Stimulated activated memory B cell treated with anti-CD40 and anti-IgM and Interleukin-4, amounts not matched to agents 10 μg/mL and 1 μg/mL and 100 μg/mL, for 72 hours (primary cell): ENCODE measurements around the gene OFD1.

Source experiments
- ATAC-seq: fragments of 150-1000 bp; cut with Tn5 transposase; 2 replicates; pipeline ENCODE4 v1.10.0; 2021
- H3K27ac Mint-ChIP-seq: one replicate; pipeline ENCODE4 v1.8.0; 2022; ENCODE audit warnings: mild to moderate bottlenecking, mixed read lengths
- H3K27me3 Mint-ChIP-seq: one replicate; pipeline ENCODE4 v1.8.0; 2022; ENCODE audit warnings: mixed read lengths
- H3K36me3 Mint-ChIP-seq: one replicate; pipeline ENCODE4 v1.8.0; 2022; ENCODE audit warnings: mixed read lengths
- H3K4me1 Mint-ChIP-seq: one replicate; pipeline ENCODE4 v1.8.0; 2022; ENCODE audit warnings: mixed read lengths
- H3K4me3 Mint-ChIP-seq: one replicate; pipeline ENCODE4 v1.8.0; 2022; ENCODE audit warnings: mild to moderate bottlenecking, moderate library complexity, mixed read lengths
- H3K9me3 Mint-ChIP-seq: one replicate; pipeline ENCODE4 v1.8.0; 2022; ENCODE audit warnings: mixed read lengths

OFD1 gene

DNA sequence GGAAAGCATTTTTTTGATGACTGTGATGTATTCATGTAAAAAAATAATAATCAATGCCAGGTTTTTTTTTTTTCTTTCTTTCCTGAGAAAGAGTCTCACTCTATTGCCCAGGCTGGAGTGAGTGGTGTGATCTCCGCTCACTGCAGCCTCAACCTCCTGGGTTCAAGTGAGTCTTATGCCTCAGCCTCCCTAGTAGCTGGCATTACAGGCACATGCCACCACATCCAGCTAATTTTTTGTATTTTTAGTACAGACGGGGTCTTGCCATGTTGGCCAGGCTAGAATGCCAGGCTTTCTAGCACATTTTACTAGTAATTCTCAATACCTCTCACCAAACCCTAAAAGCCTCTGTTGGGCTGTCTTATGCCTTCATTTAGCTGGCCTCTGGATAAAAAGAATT, 56.6 kb downstream of the OFD1 start:
- Mint-ChIP-seq H3K27ac (no peak overlapping the region), H3K9me3 (no peaks in the 10 kb centered on the region), H3K4me3 (no peak overlapping the region), H3K36me3 (no peaks in the 10 kb centered on the region), H3K27me3 (no peaks in the 10 kb centered on the region), H3K4me1 (no peaks in the 10 kb centered on the region)
- no peak for ATAC-seq

DNA sequence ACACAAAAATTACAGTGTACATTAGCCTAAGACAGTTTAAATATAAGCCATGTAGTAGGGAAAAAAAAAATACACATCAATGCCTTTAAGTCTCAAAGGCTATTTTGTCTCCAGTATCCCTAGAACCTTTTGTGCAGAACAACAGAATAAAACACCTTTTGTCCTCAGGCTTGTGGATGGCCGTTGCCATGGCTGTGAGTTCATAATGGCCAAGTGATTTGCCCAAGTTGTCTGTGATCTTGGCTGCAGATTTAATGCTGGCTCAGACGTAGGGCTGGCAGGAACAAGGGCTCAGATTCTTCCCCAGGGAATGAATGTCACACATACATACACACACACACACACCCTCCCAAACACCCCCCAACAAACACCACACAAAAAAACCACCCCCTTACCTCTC, 57.0 kb downstream of the OFD1 start:
- Mint-ChIP-seq H3K4me3 (no peak overlapping the region), H3K27ac (no peak overlapping the region), H3K36me3 (no peaks in the 10 kb centered on the region), H3K27me3 (no peaks in the 10 kb centered on the region), H3K4me1 (no peaks in the 10 kb centered on the region), H3K9me3 (no peaks in the 10 kb centered on the region)
- no peak for ATAC-seq

DNA sequence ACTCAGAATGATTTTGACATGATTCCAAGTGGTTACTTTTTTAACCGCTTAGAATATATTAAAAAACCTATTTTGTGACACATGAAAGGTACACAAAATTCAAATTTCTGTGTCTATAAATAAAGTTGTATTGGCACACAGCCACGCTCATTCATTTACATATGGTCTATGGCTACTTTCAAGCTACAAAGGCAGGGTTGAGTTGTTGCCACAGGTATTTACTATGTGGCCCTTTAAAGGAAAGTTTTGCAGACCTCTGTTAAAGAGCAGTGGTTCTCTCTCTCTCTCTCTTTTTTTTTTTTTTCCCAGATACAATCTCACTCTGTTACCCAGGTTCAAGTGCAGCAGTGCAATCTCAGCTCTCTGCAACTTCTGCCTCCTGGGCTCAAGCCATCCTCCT, 59.3 kb downstream of the OFD1 start:
- H3K4me1 Mint-ChIP-seq = no peaks in the 10 kb centered on the region
- no peak overlapping the region for H3K4me3 Mint-ChIP-seq
- H3K36me3 Mint-ChIP-seq = no peaks in the 10 kb centered on the region
- no peaks in the 10 kb centered on the region for H3K27me3 Mint-ChIP-seq
- H3K9me3 Mint-ChIP-seq = no peaks in the 10 kb centered on the region
- no peak for ATAC-seq
- H3K27ac Mint-ChIP-seq = no peak overlapping the region

DNA sequence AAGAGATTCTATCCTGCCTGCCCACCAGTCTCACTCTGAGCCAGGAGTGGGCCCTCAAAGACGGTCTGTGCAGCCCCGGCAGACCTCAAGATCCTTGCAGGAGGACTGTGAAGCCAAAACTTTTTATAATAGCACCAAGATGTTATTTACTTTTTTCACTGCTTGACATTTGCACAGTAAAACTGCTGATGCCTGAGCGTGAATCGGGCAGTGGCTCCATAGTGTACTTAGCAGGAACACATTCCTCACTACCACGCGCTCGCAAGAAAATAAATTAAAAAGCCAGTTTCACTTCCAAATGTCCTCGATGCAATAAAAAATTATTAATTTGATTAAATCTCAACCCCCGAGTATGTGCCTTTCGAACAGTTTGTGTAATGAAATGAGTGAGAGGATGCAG, 59.9 kb downstream of the OFD1 start:
- Mint-ChIP-seq H3K36me3 (no peaks in the 10 kb centered on the region), H3K27me3 (no peaks in the 10 kb centered on the region), H3K9me3 (no peaks in the 10 kb centered on the region), H3K27ac (no peak overlapping the region), H3K4me1 (no peaks in the 10 kb centered on the region), H3K4me3 (no peak overlapping the region)
- no peak for ATAC-seq

DNA sequence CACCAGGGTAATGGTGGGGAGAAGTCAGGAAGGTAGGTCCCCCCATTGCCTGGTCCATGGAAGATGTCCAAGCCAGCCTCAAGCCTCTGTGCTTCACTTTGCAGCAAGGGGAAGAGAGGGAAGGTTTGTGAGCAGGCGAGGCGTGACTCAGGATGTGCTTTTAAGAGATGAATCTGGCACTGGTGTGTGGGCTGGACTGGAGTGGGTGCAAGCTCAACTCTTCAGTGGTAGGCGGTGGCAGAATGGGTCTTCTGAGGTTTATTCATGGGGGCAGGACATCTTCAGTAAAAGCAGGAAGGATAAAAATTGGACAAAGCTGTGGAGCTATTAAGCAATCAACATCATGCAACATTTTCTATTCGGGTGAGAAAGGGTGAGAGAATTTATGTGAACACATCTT, 63.0 kb downstream of the OFD1 start:
- ATAC-seq = no peak
- no peaks in the 10 kb centered on the region for H3K4me1 Mint-ChIP-seq
- no peaks in the 10 kb centered on the region for H3K27me3 Mint-ChIP-seq
- no peaks in the 10 kb centered on the region for H3K36me3 Mint-ChIP-seq
- H3K9me3 Mint-ChIP-seq = no peaks in the 10 kb centered on the region
- no peak overlapping the region for H3K27ac Mint-ChIP-seq
- H3K4me3 Mint-ChIP-seq = no peak overlapping the region

DNA sequence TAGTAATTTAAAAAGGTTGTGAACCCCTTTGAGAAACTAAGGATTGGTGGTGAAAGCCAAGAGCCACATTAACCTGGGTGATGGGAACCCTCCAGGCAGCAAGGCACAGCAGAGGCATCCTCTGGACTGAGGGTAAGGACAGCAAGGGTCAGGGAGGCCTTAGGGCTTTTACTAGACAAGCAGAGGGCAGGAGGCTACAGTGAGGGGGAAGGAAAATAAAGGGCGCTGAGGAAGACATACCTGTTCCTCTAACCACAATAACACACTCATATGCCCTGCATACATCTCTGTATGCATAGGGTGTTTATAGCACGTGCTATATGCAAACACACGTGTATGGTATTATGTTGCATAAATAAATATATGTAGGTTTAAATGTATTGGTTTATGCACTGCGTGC, 63.6 kb downstream of the OFD1 start:
- no peak for ATAC-seq

DNA sequence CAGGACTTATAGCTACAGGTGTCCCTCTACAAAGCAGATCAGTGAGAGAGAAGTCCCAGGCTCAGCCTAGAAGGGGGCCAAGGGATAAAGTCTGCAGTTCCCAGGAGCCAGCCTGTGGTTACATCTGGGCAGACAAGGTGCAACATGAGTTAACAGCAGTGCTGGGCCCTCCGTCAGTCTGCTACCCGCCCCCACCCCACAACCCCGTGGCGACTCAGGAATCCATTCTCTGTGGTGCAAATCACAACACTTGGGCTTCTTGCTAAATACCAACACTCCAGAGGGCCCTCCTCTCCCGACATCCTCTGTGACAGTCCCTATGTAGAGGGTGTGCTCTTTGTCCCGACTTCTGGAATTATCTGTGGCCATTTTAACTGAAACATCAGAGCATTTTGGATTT, 68.6 kb downstream of the OFD1 start:
- no peak overlapping the region for H3K4me3 Mint-ChIP-seq
- no peak overlapping the region for H3K27ac Mint-ChIP-seq
- H3K9me3 Mint-ChIP-seq = no peaks in the 10 kb centered on the region
- no peaks in the 10 kb centered on the region for H3K36me3 Mint-ChIP-seq
- peaks cover 9% of the 10 kb centered on the region for H3K27me3 Mint-ChIP-seq
- ATAC-seq = no peak
- no peaks in the 10 kb centered on the region for H3K4me1 Mint-ChIP-seq

More for the DNA sequence above, 63.6 kb downstream of the OFD1 start:
- Mint-ChIP-seq H3K36me3 (no peaks in the 10 kb centered on the region), H3K9me3 (no peaks in the 10 kb centered on the region), H3K27ac (no peak overlapping the region), H3K27me3 (no peaks in the 10 kb centered on the region), H3K4me3 (no peak overlapping the region), H3K4me1 (no peaks in the 10 kb centered on the region)

DNA sequence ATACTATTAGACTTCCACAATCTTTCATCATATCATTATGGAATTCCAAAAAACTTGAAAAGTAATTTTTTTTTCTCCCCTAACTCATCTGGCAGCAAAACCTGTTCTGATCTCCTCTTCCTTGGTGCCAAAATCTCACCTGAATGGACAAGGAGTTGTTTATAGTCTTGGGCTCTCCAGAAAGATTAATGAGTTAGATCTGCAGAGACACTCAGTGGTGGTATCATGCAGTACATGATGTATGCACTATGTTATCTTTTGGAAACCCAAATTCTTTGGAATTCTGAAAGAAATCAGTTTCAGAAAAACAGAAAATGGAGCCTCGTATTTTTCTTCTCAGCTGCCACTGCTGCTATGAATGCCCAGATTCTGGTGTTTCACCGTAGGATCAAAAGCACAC, 70.7 kb downstream of the OFD1 start:
- peaks cover 9% of the 10 kb centered on the region for H3K27me3 Mint-ChIP-seq
- no peak overlapping the region for H3K4me3 Mint-ChIP-seq
- no peak for ATAC-seq
- no peaks in the 10 kb centered on the region for H3K4me1 Mint-ChIP-seq
- H3K9me3 Mint-ChIP-seq = no peaks in the 10 kb centered on the region
- no peaks in the 10 kb centered on the region for H3K36me3 Mint-ChIP-seq
- H3K27ac Mint-ChIP-seq = no peak overlapping the region

DNA sequence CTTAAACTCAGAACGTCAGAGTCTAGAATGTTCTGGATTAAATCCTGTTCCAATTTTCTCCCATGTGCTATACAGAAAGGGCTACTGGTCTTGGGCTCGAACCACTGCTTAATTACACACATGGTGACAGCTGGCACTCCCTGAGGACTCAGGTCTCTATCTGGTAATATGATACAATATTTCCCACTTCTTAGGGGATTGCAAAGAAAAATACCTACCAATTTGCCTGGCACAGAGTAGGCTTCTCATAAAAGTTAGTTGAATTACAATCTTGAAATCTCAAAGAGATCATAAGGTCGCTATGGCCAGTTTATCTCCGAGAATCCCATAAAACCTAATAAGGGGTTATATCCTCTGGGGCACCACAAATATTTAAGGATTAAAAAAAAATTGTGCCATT, 73.7 kb downstream of the OFD1 start:
- no peak for ATAC-seq
- Mint-ChIP-seq H3K27me3 (peaks cover 9% of the 10 kb centered on the region), H3K36me3 (no peaks in the 10 kb centered on the region), H3K9me3 (no peaks in the 10 kb centered on the region), H3K4me1 (no peaks in the 10 kb centered on the region), H3K4me3 (no peak overlapping the region), H3K27ac (no peak overlapping the region)

DNA sequence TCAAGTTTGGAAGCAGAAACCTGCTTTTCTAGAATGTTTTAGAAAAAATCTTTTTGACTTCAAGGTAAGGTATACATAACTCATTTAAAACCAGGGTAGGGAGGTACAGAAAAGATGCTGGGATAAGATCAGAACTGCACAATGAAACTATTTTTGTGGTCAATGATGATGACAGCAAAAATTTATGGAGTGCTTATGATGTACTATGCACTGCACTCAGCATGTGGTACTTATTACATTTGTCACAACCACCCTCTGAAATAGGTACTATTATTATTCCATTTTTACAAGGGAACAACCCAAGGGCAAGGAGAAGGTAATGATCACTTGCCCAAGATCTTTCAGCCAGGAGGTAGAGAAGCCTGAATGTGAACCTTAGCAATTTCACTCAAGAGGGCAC, 74.3 kb downstream of the OFD1 start:
- Mint-ChIP-seq H3K4me1 (no peaks in the 10 kb centered on the region), H3K4me3 (no peak overlapping the region), H3K36me3 (no peaks in the 10 kb centered on the region), H3K9me3 (no peaks in the 10 kb centered on the region), H3K27me3 (peaks cover 9% of the 10 kb centered on the region), H3K27ac (no peak overlapping the region)
- no peak for ATAC-seq

DNA sequence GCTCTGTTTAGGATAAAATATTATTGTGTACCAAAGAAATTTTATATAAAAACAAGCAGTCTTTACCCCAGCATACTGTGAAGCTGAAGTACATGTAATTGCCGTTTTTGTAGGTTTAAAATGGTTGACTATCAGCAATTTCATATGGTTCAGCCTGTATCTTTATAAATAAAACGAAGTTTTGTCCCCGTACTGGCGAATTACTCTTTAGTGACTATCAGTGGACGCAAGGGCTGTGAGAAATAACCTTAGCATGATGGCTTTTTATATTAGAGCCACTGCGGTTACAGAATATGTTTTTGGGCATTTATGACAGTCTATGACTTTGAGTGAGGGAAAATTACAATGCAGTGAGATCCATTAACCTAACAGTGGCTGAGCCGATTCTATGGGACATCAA, 81.1 kb downstream of the OFD1 start:
- Mint-ChIP-seq H3K4me3 (no peak overlapping the region), H3K4me1 (no peaks in the 10 kb centered on the region), H3K27ac (no peak overlapping the region), H3K9me3 (peaks cover 3% of the 10 kb centered on the region), H3K27me3 (peaks cover 30% of the 10 kb centered on the region), H3K36me3 (no peaks in the 10 kb centered on the region)
- no peak for ATAC-seq

DNA sequence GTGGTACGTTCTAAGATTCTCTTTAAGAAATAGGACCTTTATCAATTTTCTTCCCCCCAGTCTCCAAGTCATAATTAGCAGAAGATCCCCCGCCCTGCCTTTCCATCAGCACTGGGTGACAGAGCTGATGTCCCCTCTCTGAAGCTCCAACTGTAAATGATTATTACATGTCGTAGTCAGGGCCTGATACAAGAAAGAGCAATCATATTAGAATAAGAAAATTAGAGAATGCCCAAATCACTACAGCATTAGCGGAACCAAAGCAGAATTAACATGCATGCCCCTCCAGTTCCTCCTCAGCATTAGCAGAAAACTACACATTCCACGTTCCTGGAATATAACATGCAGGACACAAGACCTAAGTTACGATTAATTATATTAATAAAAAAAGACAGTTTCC, 81.6 kb downstream of the OFD1 start:
- no peaks in the 10 kb centered on the region for H3K4me1 Mint-ChIP-seq
- H3K36me3 Mint-ChIP-seq = no peaks in the 10 kb centered on the region
- no peak overlapping the region for H3K27ac Mint-ChIP-seq
- peaks cover 3% of the 10 kb centered on the region for H3K9me3 Mint-ChIP-seq
- no peak overlapping the region for H3K4me3 Mint-ChIP-seq
- no peak for ATAC-seq
- peaks cover 30% of the 10 kb centered on the region for H3K27me3 Mint-ChIP-seq

DNA sequence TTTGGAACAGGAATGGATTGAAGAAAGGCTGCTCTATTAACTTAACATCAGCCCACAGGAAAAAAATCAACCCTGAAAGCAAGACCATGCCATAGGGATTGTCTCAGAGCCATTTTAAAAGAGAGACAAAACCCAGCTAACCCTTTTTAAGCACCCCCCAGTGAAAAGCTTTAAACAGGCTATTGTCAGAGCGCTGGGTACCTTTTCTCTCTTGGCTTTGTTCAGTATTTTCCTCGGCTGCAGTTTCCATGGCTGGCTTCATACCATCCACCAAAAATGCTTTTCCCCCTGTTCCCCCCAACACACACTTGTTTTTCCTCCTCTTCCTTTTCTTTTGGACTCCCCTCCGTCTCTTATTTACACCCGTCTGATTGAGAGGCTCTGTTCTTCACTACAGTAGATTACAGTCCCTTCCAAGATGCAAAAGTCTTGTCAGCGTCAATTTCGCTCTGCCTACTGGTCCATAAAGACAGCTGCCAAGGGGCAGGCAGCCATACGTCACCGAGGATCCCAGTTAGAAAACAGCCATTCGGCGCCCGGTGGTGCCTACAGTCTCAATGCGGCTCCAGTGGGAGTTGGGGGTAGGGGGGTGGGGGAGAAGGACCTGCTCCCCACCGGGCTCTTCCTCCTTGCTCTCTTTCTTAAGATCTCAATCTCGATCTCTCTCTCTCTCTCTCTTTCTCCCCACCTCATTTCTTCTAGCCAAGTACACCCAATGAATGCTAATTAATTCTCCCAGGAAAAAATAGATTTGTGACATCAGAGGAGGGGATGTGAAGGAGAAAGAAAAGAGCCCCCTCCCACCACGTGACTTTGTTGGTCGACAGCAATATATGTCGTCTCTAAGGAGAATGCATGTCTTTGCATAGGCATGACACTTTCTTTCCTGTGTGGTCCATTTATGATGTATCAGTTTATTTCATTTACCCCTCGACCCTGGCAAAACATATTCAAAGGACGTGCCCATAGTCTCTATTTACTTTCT, 82.4 kb downstream of the OFD1 start, which contains the start of gene GPM6B:
Gene GPM6B (minus strand): TSS at position 451 of the 985 bp plus-strand sequence. CDS start 189 bp downstream, at position 262.
- Mint-ChIP-seq H3K27ac (no peak within 1 kb of the TSS), H3K4me1 (no peaks in the 10 kb centered on the region), H3K27me3 (peaks cover 30% of the 10 kb centered on the region), H3K9me3 (peaks cover 3% of the 10 kb centered on the region), H3K36me3 (no peaks in the 10 kb centered on the region), H3K4me3 (no peak within 1 kb of the TSS)
- no peak for ATAC-seq
